Measurements from ENCODE around the gene EARS2. TPM values are rescaled to one million over a fixed set of nuclear protein-coding genes. Genes with fewer than 3 reads are reported as not detected.

The EARS2 gene
- total RNA-seq (10 to 100 TPM; 10.8 to 14.9 TPM), polyA plus RNA-seq (1 to 10 TPM; 4.8 to 6.3 TPM)
- long read RNA-seq, donor 1, transcript EARS2-201 (9 exons, 3,961 nt): major isoform, 8 of 16 reads
- long read RNA-seq, donor 1, partial matches to known transcripts: 1 of 16 reads
- long read RNA-seq, donor 1, other reads (novel, unspliced or antisense): 1 of 16 reads
- long read RNA-seq, donor 2, partial matches to known transcripts: 3 of 10 reads
- long read RNA-seq, donor 2, other reads (novel, unspliced or antisense): 3 of 10 reads

GRCh38 chr16:23556881-23557778 lies at the start of gene EARS2, which contains the start of gene UBFD1:
Gene EARS2 (minus strand): TSS chr16:23557350. CDS start chr16:23557343, 7 bp downstream.
Gene UBFD1 (plus strand): TSS chr16:23557727. CDS start chr16:23557743, 16 bp downstream.
- H3K27ac ChIP-seq (ENCODE audit: low read depth in 1 of 2, low read length in 2 of 2): peak within 1 kb of the TSS; percentile 14 to 68
- ATAC-seq (ENCODE audit: low FRiP score): peak; percentile 98

DNA sequence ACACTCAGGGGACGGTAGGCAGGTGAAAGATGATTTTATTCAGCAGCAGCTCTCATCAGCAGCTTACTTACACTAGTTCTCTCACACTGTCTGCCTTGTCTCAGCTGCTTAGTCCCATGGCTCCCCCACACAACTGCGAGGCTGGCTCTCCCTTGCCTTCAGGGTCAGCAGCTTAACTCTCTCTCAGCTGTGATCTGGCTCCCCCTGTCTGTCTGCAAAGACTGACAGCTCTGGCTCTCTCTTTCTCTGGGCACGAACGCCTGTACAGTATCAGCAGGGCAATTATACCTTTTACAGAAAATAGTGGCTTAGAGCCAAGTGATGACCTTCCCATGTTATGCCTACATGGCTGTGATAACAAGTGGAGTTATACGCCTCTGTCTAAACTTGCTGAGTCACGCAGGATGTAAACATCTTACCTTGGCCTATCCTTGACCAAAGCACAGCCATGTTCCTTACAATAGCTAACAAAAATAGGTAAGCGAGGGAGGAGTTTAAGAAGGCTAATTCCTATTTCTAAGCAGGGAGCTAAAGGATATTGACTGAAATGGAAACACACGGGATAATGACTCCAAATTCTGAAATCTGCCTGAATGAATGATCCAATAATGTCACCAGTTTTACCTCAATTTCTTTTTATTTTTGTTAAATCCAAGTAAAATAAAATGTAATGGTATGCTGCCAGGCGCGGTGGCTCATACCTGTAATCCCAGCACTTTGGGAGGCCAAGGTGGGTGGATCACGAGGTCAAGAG lies 40.0 kb upstream of the EARS2 start:
- Histone ChIP-seq H3K4me1 (ENCODE audit: control insufficient read depth in 1 of 2, insufficient read depth in 2 of 2, low read length in 2 of 2) (peaks cover 0 to 2% of the 10 kb centered on the region in 2 donors), H3K27me3 (ENCODE audit: control insufficient read depth in 1 of 2, insufficient read depth in 2 of 2, low read length in 1 of 2) (no peaks in the 10 kb centered on the region), H3K36me3 (ENCODE audit: control insufficient read depth in 1 of 2, insufficient read depth in 2 of 2, low read length in 1 of 2) (no peaks in the 10 kb centered on the region), H3K4me3 (ENCODE audit: low read length in 2 of 2) (no peak overlapping the region), H3K9me3 (ENCODE audit: control insufficient read depth, low read length) (no peaks in the 10 kb centered on the region), H3K27ac (ENCODE audit: low read depth in 1 of 2, low read length in 2 of 2) (no peak overlapping the region)
- DNase-seq (no peak), ATAC-seq (ENCODE audit: low FRiP score) (no peak)
- intact Hi-C loops (cut with DNase I): loop anchor here in 1 of 2 donors (5.0 kb wide), 1 partner anchor 40 kb away; the partner anchor contains the start of genes EARS2 and UBFD1
- 85 to 89% methylated on average over 11 of the region's 11 CpGs for WGBS, 2 donors

More at GRCh38 chr16:23556881-23557778, at the start of gene EARS2, which contains the start of gene UBFD1:
- intact Hi-C loops (cut with DNase I): loop anchor here in 1 of 2 donors (5.0 kb wide), 3 partner anchors 40 to 105 kb away; partner anchors contain the start of genes COG7 and NDUFAB1
- Histone ChIP-seq H3K27me3 (ENCODE audit: control insufficient read depth in 1 of 2, insufficient read depth in 2 of 2, low read length in 1 of 2) (no peaks in the 10 kb centered on the region), H3K36me3 (ENCODE audit: control insufficient read depth in 1 of 2, insufficient read depth in 2 of 2, low read length in 1 of 2) (peaks cover 0 to 5% of the 10 kb centered on the region in 2 donors), H3K4me1 (ENCODE audit: control insufficient read depth in 1 of 2, insufficient read depth in 2 of 2, low read length in 2 of 2) (peaks cover 0 to 2% of the 10 kb centered on the region in 2 donors), H3K9me3 (ENCODE audit: control insufficient read depth, low read length) (no peaks in the 10 kb centered on the region), H3K4me3 (ENCODE audit: low read length in 2 of 2) (peak within 1 kb of the TSS; percentile 73 to 83)
- 2% methylated on average over 63 to 65 of the region's 65 CpGs for WGBS, 2 donors
- peak; percentile 99 for DNase-seq

- H3K36me3 ChIP-seq (ENCODE audit: control insufficient read depth in 1 of 2, insufficient read depth in 2 of 2, low read length in 1 of 2): peaks cover 0 to 2% of the 10 kb centered on the region in 2 donors
- peak within 1 kb of the TSS; percentile 82 to 95 for H3K4me3 ChIP-seq (ENCODE audit: low read length in 2 of 2)
- DNase-seq (peak; percentile 94 to 97), ATAC-seq (ENCODE audit: low FRiP score) (peak; percentile 99)
- no peaks in the 10 kb centered on the region for H3K27me3 ChIP-seq (ENCODE audit: control insufficient read depth in 1 of 2, insufficient read depth in 2 of 2, low read length in 1 of 2)
- 2 to 3% methylated on average over 60 to 67 of the region's 67 CpGs for WGBS, 2 donors
- no peaks in the 10 kb centered on the region for H3K9me3 ChIP-seq (ENCODE audit: control insufficient read depth, low read length)
- intact Hi-C loops (cut with DNase I): loop anchor here in 1 of 2 donors (2.0 to 5.0 kb wide), 2 partner anchors 39 to 45 kb away; partner anchors contain the start of genes DCTN5, EARS2, PALB2 and UBFD1
- H3K4me1 ChIP-seq (ENCODE audit: control insufficient read depth in 1 of 2, insufficient read depth in 2 of 2, low read length in 2 of 2): peaks cover 0 to 2% of the 10 kb centered on the region in 2 donors
- H3K27ac ChIP-seq (ENCODE audit: low read depth in 1 of 2, low read length in 2 of 2): peak within 1 kb of the TSS in 1 of 2 donors; percentile 56
These were observed 39.0 kb upstream of the EARS2 start, which contains the start of gene NDUFAB1 for GRCh38 chr16:23595951-23596720. Gene NDUFAB1 (minus strand): TSS chr16:23596316. CDS start chr16:23596290, 26 bp downstream.

- no peak for ATAC-seq (ENCODE audit: low FRiP score)
- peaks cover 0 to 2% of the 10 kb centered on the region in 2 donors for H3K4me1 ChIP-seq (ENCODE audit: control insufficient read depth in 1 of 2, insufficient read depth in 2 of 2, low read length in 2 of 2)
- H3K36me3 ChIP-seq (ENCODE audit: control insufficient read depth in 1 of 2, insufficient read depth in 2 of 2, low read length in 1 of 2): peaks cover 0 to 2% of the 10 kb centered on the region in 2 donors
- no peaks in the 10 kb centered on the region for H3K9me3 ChIP-seq (ENCODE audit: control insufficient read depth, low read length)
- H3K27me3 ChIP-seq (ENCODE audit: control insufficient read depth in 1 of 2, insufficient read depth in 2 of 2, low read length in 1 of 2): no peaks in the 10 kb centered on the region
- H3K27ac ChIP-seq (ENCODE audit: low read depth in 1 of 2, low read length in 2 of 2): peak overlapping the region in 1 of 2 donors; percentile 56
- H3K4me3 ChIP-seq (ENCODE audit: low read length in 2 of 2): peak overlapping the region; percentile 82 to 95
- WGBS, 2 donors: 18 to 20% methylated on average over 34 of the region's 34 CpGs
- no peak for DNase-seq
- intact Hi-C loops (cut with DNase I): loop anchor here in 1 of 2 donors (2.0 to 5.0 kb wide), 2 partner anchors 38 to 45 kb away; partner anchors contain the start of genes DCTN5, EARS2, PALB2 and UBFD1
These were observed 38.2 kb upstream of the EARS2 start for GRCh38 chr16:23595246-23595950.

GRCh38 chr16:23594186-23594585 lies 37.0 kb upstream of the EARS2 start:
- Histone ChIP-seq H3K4me1 (ENCODE audit: control insufficient read depth in 1 of 2, insufficient read depth in 2 of 2, low read length in 2 of 2) (peaks cover 0 to 2% of the 10 kb centered on the region in 2 donors), H3K36me3 (ENCODE audit: control insufficient read depth in 1 of 2, insufficient read depth in 2 of 2, low read length in 1 of 2) (peaks cover 0 to 2% of the 10 kb centered on the region in 2 donors), H3K4me3 (ENCODE audit: low read length in 2 of 2) (no peak overlapping the region), H3K9me3 (ENCODE audit: control insufficient read depth, low read length) (no peaks in the 10 kb centered on the region), H3K27me3 (ENCODE audit: control insufficient read depth in 1 of 2, insufficient read depth in 2 of 2, low read length in 1 of 2) (no peaks in the 10 kb centered on the region), H3K27ac (ENCODE audit: low read depth in 1 of 2, low read length in 2 of 2) (no peak overlapping the region)
- no peak for ATAC-seq (ENCODE audit: low FRiP score)
- 93 to 94% methylated on average over 12 of the region's 12 CpGs for WGBS, 2 donors
- DNase-seq: no peak
- intact Hi-C loops (cut with DNase I): loop anchor here (2.0 to 5.0 kb wide), 2 partner anchors 47 to 48 kb away; partner anchors contain the start of genes DCTN5 (in 2 of the 2) and PALB2 (in 2 of the 2)

DNA sequence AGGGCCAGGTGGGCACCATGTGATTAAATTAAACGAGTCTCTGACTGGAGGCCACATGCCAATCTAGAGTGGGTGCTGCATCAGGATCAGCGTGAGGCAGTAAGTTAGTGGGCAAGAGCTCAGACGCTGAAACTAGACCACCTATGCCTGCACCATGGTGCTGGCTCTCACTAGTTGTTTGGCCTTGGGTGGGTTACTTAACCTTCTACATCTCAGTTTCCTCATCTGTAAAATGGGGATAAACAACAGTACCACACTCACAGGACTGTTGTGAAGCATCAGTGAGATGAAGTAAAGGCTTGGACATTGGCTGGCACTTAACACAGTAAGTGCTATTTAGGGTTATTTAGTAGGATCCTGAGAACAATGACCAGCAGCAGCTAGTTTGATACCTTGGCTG lies 33.0 kb upstream of the EARS2 start:
- Histone ChIP-seq H3K4me1 (ENCODE audit: control insufficient read depth in 1 of 2, insufficient read depth in 2 of 2, low read length in 2 of 2) (peaks cover 0 to 2% of the 10 kb centered on the region in 2 donors), H3K4me3 (ENCODE audit: low read length in 2 of 2) (no peak overlapping the region), H3K27ac (ENCODE audit: low read depth in 1 of 2, low read length in 2 of 2) (no peak overlapping the region), H3K27me3 (ENCODE audit: control insufficient read depth in 1 of 2, insufficient read depth in 2 of 2, low read length in 1 of 2) (no peaks in the 10 kb centered on the region), H3K36me3 (ENCODE audit: control insufficient read depth in 1 of 2, insufficient read depth in 2 of 2, low read length in 1 of 2) (peaks cover 4% of the 10 kb centered on the region in 2 donors), H3K9me3 (ENCODE audit: control insufficient read depth, low read length) (no peaks in the 10 kb centered on the region)
- ATAC-seq (ENCODE audit: low FRiP score) (no peak), DNase-seq (no peak)
- 92 to 97% methylated on average over 3 of the region's 3 CpGs for WGBS, 2 donors
- intact Hi-C loops (cut with DNase I): loop anchor here in 1 of 2 donors (5.0 kb wide), 1 partner anchor 52 kb away; the partner anchor contains the start of genes DCTN5 and PALB2

DNA sequence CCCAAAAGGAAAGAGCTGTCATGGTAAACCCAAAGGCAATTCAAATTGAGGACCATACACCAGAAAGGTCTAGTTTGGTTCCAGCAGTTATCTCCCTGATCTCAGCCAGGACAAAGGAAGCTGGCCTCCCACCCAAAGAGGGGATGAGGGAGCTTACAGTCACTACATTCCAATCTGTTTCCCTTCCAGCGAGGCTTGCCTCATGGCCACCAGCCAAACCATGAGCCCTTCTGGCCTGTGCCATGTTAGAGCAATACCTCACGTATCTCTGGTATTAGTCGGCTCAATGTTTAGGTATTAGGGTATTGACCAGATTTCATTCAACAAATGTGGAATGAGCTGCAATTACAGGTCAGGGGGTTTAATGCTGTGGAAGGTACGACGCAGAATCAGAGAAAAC lies 30.6 kb upstream of the EARS2 start:
- ATAC-seq (ENCODE audit: low FRiP score): no peak
- intact Hi-C loops (cut with DNase I): no loop called here
- no peak overlapping the region for H3K4me3 ChIP-seq (ENCODE audit: low read length in 2 of 2)
- no peaks in the 10 kb centered on the region for H3K4me1 ChIP-seq (ENCODE audit: control insufficient read depth in 1 of 2, insufficient read depth in 2 of 2, low read length in 2 of 2)
- 64 to 65% methylated on average over 5 of the region's 5 CpGs for WGBS, 2 donors
- H3K9me3 ChIP-seq (ENCODE audit: control insufficient read depth, low read length): no peaks in the 10 kb centered on the region
- peaks cover 4 to 10% of the 10 kb centered on the region in 2 donors for H3K36me3 ChIP-seq (ENCODE audit: control insufficient read depth in 1 of 2, insufficient read depth in 2 of 2, low read length in 1 of 2)
- H3K27me3 ChIP-seq (ENCODE audit: control insufficient read depth in 1 of 2, insufficient read depth in 2 of 2, low read length in 1 of 2): no peaks in the 10 kb centered on the region
- no peak overlapping the region for H3K27ac ChIP-seq (ENCODE audit: low read depth in 1 of 2, low read length in 2 of 2)
- DNase-seq: no peak
